ENCODE results near the gene PTPRN2. TPM values are rescaled to one million over a fixed set of nuclear protein-coding genes. Genes with fewer than 3 reads are reported as not detected.

PTPRN2 gene
- total and polyA plus RNA-seq, 2 of the 8 experiments (the other 6 are each of a cell fraction or from before 2014, with no cell fraction given), result 2.6 to 4.5 TPM

- Histone ChIP-seq H2BK5ac (ENCODE audit: low read depth, low read length) (no peak overlapping the region; the same call in 1 of the 2 replicates), H2BK120ac (replicated peaks; ENCODE audit: low read depth, low read length) (no peak overlapping the region), H3K14ac (ENCODE audit: insufficient read length) (no peak overlapping the region), H3K4me3 (ENCODE audit: extremely low read depth in 1 of 4, insufficient read depth in 2 of 4, low read depth in 3 of 4, low read length in 4 of 4) (no peak overlapping the region), H3K27ac (ENCODE audit: low read depth, low read length) (no peak overlapping the region), H3K9ac (replicated peaks in 1 of 4; ENCODE audit: extremely low read depth in 1 of 4, low read depth in 3 of 4, low read length in 3 of 4) (no peak overlapping the region), H3K23ac (ENCODE audit: insufficient read length) (no peak overlapping the region), H4K91ac (replicated peaks; ENCODE audit: insufficient read length, low read length) (no peak overlapping the region), H2AK5ac (ENCODE audit: low read depth, low read length) (no peak overlapping the region), H4K8ac (ENCODE audit: extremely low read depth, insufficient read depth, low read length) (no peak overlapping the region), H2BK15ac (ENCODE audit: low read length) (no peak overlapping the region), H2BK20ac (ENCODE audit: low read length) (no peak overlapping the region), H3K4me2 (ENCODE audit: insufficient read depth in 1 of 2, low read depth in 2 of 2, low read length in 2 of 2) (no peak overlapping the region), H3K36me3 (ENCODE audit: control insufficient read depth in 2 of 4, insufficient read depth in 4 of 4, low read length in 3 of 4) (no peaks in the 10 kb centered on the region; a peak in 1 of 8 replicates), H3K56ac (replicated peaks; ENCODE audit: insufficient read length, low read depth, low read length) (no peak overlapping the region), H3K4me1 (replicated peaks in 1 of 4; ENCODE audit: control insufficient read depth in 3 of 4, insufficient read depth in 4 of 4, low read length in 3 of 4) (no peaks in the 10 kb centered on the region), H3K79me2 (ENCODE audit: control insufficient read depth in 1 of 2, insufficient read depth in 2 of 2, low read length in 2 of 2) (no peaks in the 10 kb centered on the region), H3K27me3 (replicated peaks in 1 of 4; ENCODE audit: control insufficient read depth in 3 of 4, extremely low read depth in 1 of 4, insufficient read depth in 3 of 4, low read length in 3 of 4) (peaks cover 0 to 3% (median 1%) of the 10 kb centered on the region in 4 experiments; a peak in 2 of 7 replicates), H3K23me2 (ENCODE audit: low read depth, low read length) (peaks cover 10% of the 10 kb centered on the region; the same call in 1 of the 2 replicates), H4K20me1 (replicated peaks in 1 of 2; ENCODE audit: control insufficient read depth in 1 of 2, insufficient read depth in 2 of 2, low read length in 2 of 2) (peaks cover 0 to 5% of the 10 kb centered on the region in 2 experiments), H4K5ac (ENCODE audit: insufficient read length, low read depth, low read length) (no peak overlapping the region), H3K79me1 (ENCODE audit: low read depth, low read length) (no peaks in the 10 kb centered on the region), H3K4ac (replicated peaks; ENCODE audit: insufficient read length, low read depth, low read length) (no peak overlapping the region), H2AFZ (ENCODE audit: low read length) (no peak overlapping the region), H3K18ac (ENCODE audit: extremely low read depth, low read length) (no peak overlapping the region), H2BK12ac (ENCODE audit: low read depth, low read length) (no peak overlapping the region), H3K9me3 (ENCODE audit: insufficient read depth in 2 of 2, low read depth in 1 of 2, low read length in 1 of 2) (peaks cover 3% of the 10 kb centered on the region in 2 experiments; a peak in 1 of 4 replicates)
- 89% methylated on average over 21 of the region's 25 CpGs; no CpG with 5 or more reads in 1 of the 2 experiments for WGBS, 2 experiments (ENCODE audit: extremely low coverage in 1 of 2, insufficient coverage in 1 of 2, insufficient read length in 1 of 2, insufficient replicate concordance in 2 of 2, low coverage in 1 of 2, low lambda C conversion rate in 2 of 2, missing lambda C conversion rate in 1 of 2)
- POLR2A ChIA-PET (ENCODE audit: partially characterized antibody), result no interaction called here
- DNase-seq (ENCODE audit: low read depth in 1 of 2, low spot score in 2 of 2) (no peak), FAIRE-seq (no peak)
- CTCF ChIA-PET (ENCODE audit: partially characterized antibody), result no interaction called here
- no peak for TF ChIP-seq BACH1 (IDR thresholded peaks at IDR 0.05; ENCODE audit: low read length)
- TF ChIP-seq, protein P1, sequence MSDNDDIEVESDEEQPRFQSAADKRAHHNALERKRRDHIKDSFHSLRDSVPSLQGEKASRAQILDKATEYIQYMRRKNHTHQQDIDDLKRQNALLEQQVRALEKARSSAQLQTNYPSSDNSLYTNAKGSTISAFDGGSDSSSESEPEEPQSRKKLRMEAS (IDR thresholded peaks at IDR 0.05), result no peak
- no peak for TF ChIP-seq KDM1A (IDR thresholded peaks at IDR 0.05; ENCODE audit: borderline replicate concordance, low read length)
- TF ChIP-seq EGR1 (IDR thresholded peaks at IDR 0.05; ENCODE audit: borderline replicate concordance, low read depth, low read length), result no peak
- no peak for TF ChIP-seq RFX5 (IDR thresholded peaks at IDR 0.05; ENCODE audit: borderline replicate concordance, low read depth, low read length)
- TF ChIP-seq MAFK (IDR thresholded peaks at IDR 0.05; ENCODE audit: low read depth, low read length), result no peak
- no peak for TF ChIP-seq RBBP5 (IDR thresholded peaks at IDR 0.05; ENCODE audit: borderline replicate concordance, low read depth, low read length)
- no peak for TF ChIP-seq CHD2 (IDR thresholded peaks at IDR 0.05; ENCODE audit: low read length)
- no peak for TF ChIP-seq TEAD4 (IDR thresholded peaks at IDR 0.05; ENCODE audit: low read depth, low read length)
- TF ChIP-seq SIX5 (IDR thresholded peaks at IDR 0.05; ENCODE audit: low read depth, low read length), result no peak
- no peak for TF ChIP-seq NANOG (IDR thresholded peaks at IDR 0.05; ENCODE audit: insufficient read depth, low read depth, low read length, poor library complexity, severe bottlenecking)
- TF ChIP-seq SIRT6 (IDR thresholded peaks at IDR 0.05; ENCODE audit: low read length), result no peak
- TF ChIP-seq SP4 (IDR thresholded peaks at IDR 0.05; ENCODE audit: low read length), result no peak
- TF ChIP-seq POLR2A (IDR thresholded peaks at IDR 0.05; ENCODE audit: control extremely low read depth in 1 of 2, low read depth in 2 of 2, low read length in 2 of 2), result no peak
Observed at GRCh38 chr7:157775560-157776332, 811.9 kb downstream of the PTPRN2 start.

Measured in H1 (cell line).